ENCODE measurements around the gene CSTA. TPM values are rescaled to one million over a fixed set of nuclear protein-coding genes. Genes with fewer than 3 reads are reported as not detected.

CSTA gene
- polyA plus RNA-seq, 3 donors, result 211 to 582 (median 515) TPM

GRCh38 chr3:122283796-122284445 lies 41.1 kb upstream of the CSTA start:
- H3K4me3 Mint-ChIP-seq, result no peak overlapping the region
- peaks cover 3% of the 10 kb centered on the region for H3K4me1 Mint-ChIP-seq

GRCh38 chr3:122284486-122284885 lies 40.6 kb upstream of the CSTA start:
- Histone ChIP-seq H3K79me2 (ENCODE audit: insufficient read depth, low read length) (no peaks in the 10 kb centered on the region), H3K9me3 (replicated peaks in 1 of 2; ENCODE audit: control insufficient read depth in 1 of 2, insufficient read depth in 1 of 2, low read length in 2 of 2) (no peaks in the 10 kb centered on the region), H3K9ac (ENCODE audit: insufficient read depth, low read length, poor library complexity, severe bottlenecking) (no peak overlapping the region), H2AFZ (ENCODE audit: insufficient read depth, low read depth, low read length, poor library complexity, severe bottlenecking) (no peak overlapping the region), H3K4me2 (replicated peaks; ENCODE audit: extremely low read depth, low read length, poor library complexity, severe bottlenecking) (no peak overlapping the region), H3K27ac (ENCODE audit: low read depth in 1 of 2, low read length in 2 of 2) (no peak overlapping the region), H3K27me3 (ENCODE audit: control insufficient read depth in 2 of 2, insufficient read depth in 2 of 2, low read length in 2 of 2) (no peaks in the 10 kb centered on the region), H3K4me3 (replicated peaks in 1 of 3; ENCODE audit: low read depth in 2 of 3, low read length in 3 of 3) (no peak overlapping the region), H3K36me3 (replicated peaks in 1 of 2; ENCODE audit: control insufficient read depth in 1 of 2, insufficient read depth in 2 of 2, low read length in 2 of 2) (no peaks in the 10 kb centered on the region), H3K4me1 (ENCODE audit: control insufficient read depth in 1 of 2, insufficient read depth in 2 of 2, low read length in 2 of 2) (no peaks in the 10 kb centered on the region), H4K20me1 (ENCODE audit: insufficient read depth, low read length) (no peaks in the 10 kb centered on the region)
- Mint-ChIP-seq H3K27ac (peak overlapping the region in 1 of 7 donors; percentile 21), H3K36me3 (no peaks in the 10 kb centered on the region), H3K9me3 (peaks cover 0 to 3% (median 2%) of the 10 kb centered on the region in 7 donors), H3K4me3 (no peak overlapping the region), H3K4me1 (peaks cover 8% of the 10 kb centered on the region), H3K27me3 (ENCODE audit: low read depth in 3 of 3) (peaks cover 0 to 5% (median 1%) of the 10 kb centered on the region in 3 donors)
- intact Hi-C loops (cut with micrococcal nuclease), result no loop called here
- TF ChIP-seq, protein P1, sequence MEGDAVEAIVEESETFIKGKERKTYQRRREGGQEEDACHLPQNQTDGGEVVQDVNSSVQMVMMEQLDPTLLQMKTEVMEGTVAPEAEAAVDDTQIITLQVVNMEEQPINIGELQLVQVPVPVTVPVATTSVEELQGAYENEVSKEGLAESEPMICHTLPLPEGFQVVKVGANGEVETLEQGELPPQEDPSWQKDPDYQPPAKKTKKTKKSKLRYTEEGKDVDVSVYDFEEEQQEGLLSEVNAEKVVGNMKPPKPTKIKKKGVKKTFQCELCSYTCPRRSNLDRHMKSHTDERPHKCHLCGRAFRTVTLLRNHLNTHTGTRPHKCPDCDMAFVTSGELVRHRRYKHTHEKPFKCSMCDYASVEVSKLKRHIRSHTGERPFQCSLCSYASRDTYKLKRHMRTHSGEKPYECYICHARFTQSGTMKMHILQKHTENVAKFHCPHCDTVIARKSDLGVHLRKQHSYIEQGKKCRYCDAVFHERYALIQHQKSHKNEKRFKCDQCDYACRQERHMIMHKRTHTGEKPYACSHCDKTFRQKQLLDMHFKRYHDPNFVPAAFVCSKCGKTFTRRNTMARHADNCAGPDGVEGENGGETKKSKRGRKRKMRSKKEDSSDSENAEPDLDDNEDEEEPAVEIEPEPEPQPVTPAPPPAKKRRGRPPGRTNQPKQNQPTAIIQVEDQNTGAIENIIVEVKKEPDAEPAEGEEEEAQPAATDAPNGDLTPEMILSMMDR (IDR thresholded peaks at IDR 0.05), result no peak
- no peak for DNase-seq
- WGBS (ENCODE audit: insufficient coverage), result 98% methylated on average over 20 of the region's 20 CpGs

More at GRCh38 chr3:122283796-122284445, 41.1 kb upstream of the CSTA start:
- H3K36me3 ChIP-seq (replicated peaks in 1 of 2; ENCODE audit: control insufficient read depth in 1 of 2, insufficient read depth in 2 of 2, low read length in 2 of 2), result no peaks in the 10 kb centered on the region
- H2AFZ ChIP-seq (ENCODE audit: insufficient read depth, low read depth, low read length, poor library complexity, severe bottlenecking), result no peak overlapping the region
- H3K4me2 ChIP-seq (replicated peaks; ENCODE audit: extremely low read depth, low read length, poor library complexity, severe bottlenecking), result no peak overlapping the region
- H3K27ac Mint-ChIP-seq, result no peak overlapping the region
- TF ChIP-seq, protein P1 (IDR thresholded peaks at IDR 0.05), result no peak
- peaks cover 0 to 3% (median 2%) of the 10 kb centered on the region in 7 donors for H3K9me3 Mint-ChIP-seq
- no peaks in the 10 kb centered on the region for H3K9me3 ChIP-seq (replicated peaks in 1 of 2; ENCODE audit: control insufficient read depth in 1 of 2, insufficient read depth in 1 of 2, low read length in 2 of 2)
- H3K79me2 ChIP-seq (ENCODE audit: insufficient read depth, low read length), result no peaks in the 10 kb centered on the region
- WGBS (ENCODE audit: insufficient coverage), result 98% methylated on average over 19 of the region's 22 CpGs
- no peak overlapping the region for H3K4me3 ChIP-seq (replicated peaks in 1 of 3; ENCODE audit: low read depth in 2 of 3, low read length in 3 of 3)
- no peaks in the 10 kb centered on the region for H4K20me1 ChIP-seq (ENCODE audit: insufficient read depth, low read length)
- intact Hi-C loops (cut with micrococcal nuclease), result no loop called here
- H3K4me1 ChIP-seq (ENCODE audit: control insufficient read depth in 1 of 2, insufficient read depth in 2 of 2, low read length in 2 of 2), result no peaks in the 10 kb centered on the region
- no peaks in the 10 kb centered on the region for H3K27me3 ChIP-seq (ENCODE audit: control insufficient read depth in 2 of 2, insufficient read depth in 2 of 2, low read length in 2 of 2)
- no peaks in the 10 kb centered on the region for H3K36me3 Mint-ChIP-seq
- peaks cover 0 to 5% (median 1%) of the 10 kb centered on the region in 3 donors for H3K27me3 Mint-ChIP-seq (ENCODE audit: low read depth in 3 of 3)
- no peak for DNase-seq
- no peak overlapping the region for H3K9ac ChIP-seq (ENCODE audit: insufficient read depth, low read length, poor library complexity, severe bottlenecking)
- no peak overlapping the region for H3K27ac ChIP-seq (ENCODE audit: low read depth in 1 of 2, low read length in 2 of 2)

Measured in CD14-positive monocyte (primary cell).